HUES48 (cell line): ENCODE measurements around the gene FAM111B.
A peak's percentile ranks its signal among the peaks of the same experiment; 100 is the strongest.
"Not testable (repeated sequence)": the region's sequence is repeated elsewhere in the genome, so short reads cannot be mapped to it uniquely, and the experiment has no call there.

Source experiments
- H3K27ac ChIP-seq: one replicate; pipeline ENCODE4 v1.7.0; 2013; ENCODE audit warnings: low read depth, low read length, inconsistent platforms
- H3K27me3 ChIP-seq: 2 replicates; pipeline ENCODE4 v1.6.1; 2013; ENCODE audit warnings: mild to moderate bottlenecking, low read length; ENCODE audit not compliant: control insufficient read depth, insufficient read depth
- H3K36me3 ChIP-seq: 2 replicates; pipeline ENCODE4 v1.6.1; 2013; ENCODE audit warnings: low read length; ENCODE audit not compliant: control insufficient read depth, insufficient read depth
- H3K4me1 ChIP-seq: 2 replicates; pipeline ENCODE4 v1.6.1; 2013; ENCODE audit warnings: mild to moderate bottlenecking, low read length; ENCODE audit not compliant: control insufficient read depth, insufficient read depth
- H3K4me3 ChIP-seq: 2 replicates; pipeline ENCODE4 v1.5.1; 2013; ENCODE audit warnings: mild to moderate bottlenecking, low read depth, low read length
- H3K9ac ChIP-seq: 2 replicates; pipeline ENCODE4 v1.6.1; 2013; ENCODE audit warnings: mild to moderate bottlenecking, low read depth, low read length, moderate library complexity
- H3K9me3 ChIP-seq: 2 replicates; pipeline ENCODE4 v1.6.1; 2013; ENCODE audit warnings: low read length; ENCODE audit not compliant: control insufficient read depth, insufficient read depth

The FAM111B gene

GRCh38 chr11:59107721-59108120 lies 684 bp downstream of the FAM111B start:
- not testable (repeated sequence) for H3K9me3 ChIP-seq, H3K27ac ChIP-seq, H3K9ac ChIP-seq
- Histone ChIP-seq H3K4me3 (peak overlapping the region; percentile 67), H3K36me3 (peaks cover 39% of the 10 kb centered on the region), H3K4me1 (peaks cover 13% of the 10 kb centered on the region; the same call in 1 of the 2 replicates), H3K27me3 (peaks cover 43% of the 10 kb centered on the region)

- peaks cover 7% of the 10 kb centered on the region for H3K9me3 ChIP-seq
- H3K27ac ChIP-seq, result no peak overlapping the region
- no peak overlapping the region for H3K4me3 ChIP-seq
- peaks cover 11% of the 10 kb centered on the region for H3K27me3 ChIP-seq
- H3K9ac ChIP-seq, result no peak overlapping the region
- peaks cover 9% of the 10 kb centered on the region; the same call in 1 of the 2 replicates for H3K4me1 ChIP-seq
- peaks cover 76% of the 10 kb centered on the region for H3K36me3 ChIP-seq
Observed at GRCh38 chr11:59112494-59112893, 5.5 kb downstream of the FAM111B start.

- H3K9ac ChIP-seq, result no peak overlapping the region
- peaks cover 76% of the 10 kb centered on the region for H3K36me3 ChIP-seq
- H3K9me3 ChIP-seq, result peaks cover 19% of the 10 kb centered on the region
- no peak overlapping the region for H3K27ac ChIP-seq
- H3K4me3 ChIP-seq, result no peak overlapping the region
- no peaks in the 10 kb centered on the region for H3K4me1 ChIP-seq
- no peaks in the 10 kb centered on the region for H3K27me3 ChIP-seq
Observed at GRCh38 chr11:59114344-59114743, 7.3 kb downstream of the FAM111B start.

DNA sequence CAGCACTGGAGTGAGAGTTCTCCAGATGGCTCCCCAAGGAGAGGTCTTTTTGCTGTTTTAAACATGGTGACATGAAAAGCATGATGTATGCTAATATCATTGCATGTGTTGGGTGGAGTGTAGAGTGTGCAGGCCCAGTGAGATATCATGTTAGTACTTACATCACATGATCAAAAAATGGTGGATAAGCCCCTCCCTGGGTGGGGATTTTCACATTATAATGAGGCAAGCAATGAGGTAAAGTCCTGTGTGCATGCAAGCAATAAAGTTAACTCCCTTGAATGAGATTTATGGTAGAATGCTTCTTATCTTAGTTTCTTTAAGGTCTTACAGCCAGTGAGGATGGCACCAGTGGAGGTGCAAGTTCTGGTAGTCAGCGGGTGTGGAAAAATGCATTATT lies 8.5 kb downstream of the FAM111B start:
- H3K4me3 ChIP-seq, result no peak overlapping the region
- H3K4me1 ChIP-seq, result no peaks in the 10 kb centered on the region
- H3K27ac ChIP-seq, result no peak overlapping the region
- peaks cover 21% of the 10 kb centered on the region for H3K9me3 ChIP-seq
- H3K36me3 ChIP-seq, result peaks cover 71% of the 10 kb centered on the region
- H3K27me3 ChIP-seq, result no peaks in the 10 kb centered on the region
- H3K9ac ChIP-seq, result no peak overlapping the region

DNA sequence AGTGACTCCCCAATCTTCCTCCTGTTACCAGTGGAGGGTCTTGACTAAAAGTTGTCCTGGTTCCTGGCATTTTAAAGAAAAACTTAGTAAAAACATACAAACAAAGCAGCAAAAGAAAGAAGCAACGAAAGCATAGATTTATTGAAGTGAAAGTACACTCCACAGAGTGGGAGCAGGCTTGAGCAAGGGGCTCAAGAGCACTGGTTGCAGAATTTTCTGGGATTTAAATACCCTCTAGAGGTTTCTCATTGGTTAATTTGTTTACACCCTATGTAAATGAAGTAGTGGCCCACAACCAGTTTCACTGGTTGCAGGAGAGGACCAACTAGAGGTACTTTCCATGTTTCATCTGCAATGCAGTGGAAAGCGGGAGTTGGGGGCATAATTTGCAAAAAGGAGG lies 10.7 kb downstream of the FAM111B start:
- H3K27me3 ChIP-seq, result no peaks in the 10 kb centered on the region
- no peak overlapping the region for H3K9ac ChIP-seq
- peaks cover 21% of the 10 kb centered on the region for H3K9me3 ChIP-seq
- H3K27ac ChIP-seq, result no peak overlapping the region
- no peaks in the 10 kb centered on the region for H3K4me1 ChIP-seq
- H3K4me3 ChIP-seq, result no peak overlapping the region
- peaks cover 59% of the 10 kb centered on the region for H3K36me3 ChIP-seq

DNA sequence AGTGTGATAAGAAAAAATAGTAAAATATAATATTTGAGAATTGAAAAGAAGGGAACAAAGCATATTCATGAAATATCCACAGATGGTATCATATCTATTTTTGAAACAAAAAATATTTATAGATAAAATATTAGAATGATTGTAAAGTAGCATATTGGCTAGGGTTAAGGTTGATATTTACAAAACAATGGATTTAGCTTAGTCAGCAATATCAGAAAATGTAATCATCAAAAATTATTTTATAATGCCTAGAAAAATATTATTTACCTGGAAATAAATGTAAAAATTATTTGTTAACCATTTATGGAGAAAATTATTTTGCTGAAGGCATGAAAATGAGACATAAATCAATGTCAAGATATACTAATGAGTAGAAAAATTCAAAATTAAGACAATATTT lies 12.8 kb downstream of the FAM111B start:
- H3K4me1 ChIP-seq, result no peaks in the 10 kb centered on the region
- peaks cover 37% of the 10 kb centered on the region for H3K9me3 ChIP-seq
- no peaks in the 10 kb centered on the region for H3K27me3 ChIP-seq
- no peak overlapping the region for H3K27ac ChIP-seq
- peaks cover 61% of the 10 kb centered on the region for H3K36me3 ChIP-seq
- H3K4me3 ChIP-seq, result no peak overlapping the region
- H3K9ac ChIP-seq, result no peak overlapping the region

- H3K9ac ChIP-seq, result no peak overlapping the region
- H3K27me3 ChIP-seq, result no peaks in the 10 kb centered on the region
- peaks cover 6% of the 10 kb centered on the region; the same call in 1 of the 2 replicates for H3K36me3 ChIP-seq
- no peaks in the 10 kb centered on the region for H3K4me1 ChIP-seq
- H3K27ac ChIP-seq, result no peak overlapping the region
- peaks cover 29% of the 10 kb centered on the region for H3K9me3 ChIP-seq
- peak overlapping the region; percentile 25; the same call in 1 of the 2 replicates for H3K4me3 ChIP-seq
Observed at GRCh38 chr11:59135648-59136461, 28.8 kb downstream of the FAM111B start.

DNA sequence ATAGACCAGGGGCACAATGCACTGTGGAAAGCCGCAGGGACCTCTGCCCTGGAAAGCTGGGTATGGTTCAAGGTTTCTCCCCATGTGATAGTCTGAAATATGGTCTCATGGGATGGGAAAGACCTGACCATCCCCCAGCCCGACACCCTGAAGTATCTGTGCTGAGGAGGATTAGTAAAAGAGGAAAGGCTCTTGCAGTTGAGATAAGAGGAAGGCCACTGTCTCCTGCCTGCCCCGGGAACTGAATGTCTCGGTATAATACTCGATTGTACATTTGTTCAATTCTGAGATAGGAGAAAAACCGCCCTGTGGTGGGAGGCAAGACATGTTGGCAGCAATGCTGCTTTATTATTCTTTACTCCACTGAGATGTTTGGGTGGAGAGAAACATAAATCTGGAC lies 29.5 kb downstream of the FAM111B start:
- not testable (repeated sequence) for H3K4me1 ChIP-seq, H3K27me3 ChIP-seq, H3K4me3 ChIP-seq, H3K36me3 ChIP-seq, H3K9ac ChIP-seq, H3K27ac ChIP-seq
- peaks cover 23% of the 10 kb centered on the region for H3K9me3 ChIP-seq

GRCh38 chr11:59137190-59137589 lies 30.2 kb downstream of the FAM111B start:
- Histone ChIP-seq H3K4me3 (no peak overlapping the region), H3K9ac (no peak overlapping the region), H3K4me1 (peaks cover 10% of the 10 kb centered on the region)

GRCh38 chr11:59138643-59139042 lies 31.6 kb downstream of the FAM111B start:
- H3K27ac ChIP-seq, result no peak overlapping the region
- no peak overlapping the region for H3K9ac ChIP-seq
- peaks cover 17% of the 10 kb centered on the region for H3K4me1 ChIP-seq
- H3K4me3 ChIP-seq, result no peak overlapping the region
- peaks cover 4% of the 10 kb centered on the region for H3K27me3 ChIP-seq
- H3K36me3 ChIP-seq, result 0 out of 2 replicates have a peak, but pooled peaks cover 2% of the 10 kb centered on the region
- peaks cover 6% of the 10 kb centered on the region; the same call in 1 of the 2 replicates for H3K9me3 ChIP-seq

More at GRCh38 chr11:59137190-59137589, 30.2 kb downstream of the FAM111B start:
- H3K9me3 ChIP-seq, result peaks cover 17% of the 10 kb centered on the region
- peaks cover 6% of the 10 kb centered on the region; the same call in 1 of the 2 replicates for H3K36me3 ChIP-seq
- H3K27ac ChIP-seq, result no peak overlapping the region
- H3K27me3 ChIP-seq, result no peaks in the 10 kb centered on the region; the same call in 1 of the 2 replicates

DNA sequence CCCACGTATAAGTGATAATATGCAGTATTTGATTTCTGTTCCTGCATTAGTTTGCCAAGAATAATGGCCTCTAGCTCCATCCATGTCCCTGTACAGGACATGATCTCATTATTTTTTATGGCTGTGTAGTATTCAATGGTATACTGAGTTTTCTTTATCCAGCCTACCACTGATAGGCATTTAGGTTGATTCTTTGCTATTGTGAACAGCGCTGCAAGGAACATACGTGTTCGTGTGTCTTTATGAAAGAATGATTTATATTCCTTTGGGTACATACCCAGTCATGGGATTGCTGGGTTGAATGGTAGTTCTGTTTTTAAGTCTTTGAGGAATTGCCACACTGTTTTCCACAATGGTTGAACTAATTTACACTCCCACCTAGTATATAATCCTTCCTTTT lies 34.2 kb downstream of the FAM111B start:
- Histone ChIP-seq H3K27me3 (peaks cover 15% of the 10 kb centered on the region), H3K4me1 (peaks cover 22% of the 10 kb centered on the region), H3K27ac (no peak overlapping the region)

More for the DNA sequence above, 34.2 kb downstream of the FAM111B start:
- Histone ChIP-seq H3K36me3 (no peaks in the 10 kb centered on the region), H3K4me3 (no peak overlapping the region), H3K9me3 (peaks cover 6% of the 10 kb centered on the region; the same call in 1 of the 2 replicates), H3K9ac (no peak overlapping the region)
